HG03025 (cell line): Measurements from ENCODE around the gene LMX1B.

Source experiments
- ATAC-seq: cut with Tn5 transposase; IDR thresholded peaks from one replicate; pipeline ENCODE4 v1.9.1; 2021; ENCODE audit warnings: mild to moderate bottlenecking, moderate library complexity; ENCODE audit not compliant: unreplicated experiment, low FRiP score

The LMX1B gene

DNA sequence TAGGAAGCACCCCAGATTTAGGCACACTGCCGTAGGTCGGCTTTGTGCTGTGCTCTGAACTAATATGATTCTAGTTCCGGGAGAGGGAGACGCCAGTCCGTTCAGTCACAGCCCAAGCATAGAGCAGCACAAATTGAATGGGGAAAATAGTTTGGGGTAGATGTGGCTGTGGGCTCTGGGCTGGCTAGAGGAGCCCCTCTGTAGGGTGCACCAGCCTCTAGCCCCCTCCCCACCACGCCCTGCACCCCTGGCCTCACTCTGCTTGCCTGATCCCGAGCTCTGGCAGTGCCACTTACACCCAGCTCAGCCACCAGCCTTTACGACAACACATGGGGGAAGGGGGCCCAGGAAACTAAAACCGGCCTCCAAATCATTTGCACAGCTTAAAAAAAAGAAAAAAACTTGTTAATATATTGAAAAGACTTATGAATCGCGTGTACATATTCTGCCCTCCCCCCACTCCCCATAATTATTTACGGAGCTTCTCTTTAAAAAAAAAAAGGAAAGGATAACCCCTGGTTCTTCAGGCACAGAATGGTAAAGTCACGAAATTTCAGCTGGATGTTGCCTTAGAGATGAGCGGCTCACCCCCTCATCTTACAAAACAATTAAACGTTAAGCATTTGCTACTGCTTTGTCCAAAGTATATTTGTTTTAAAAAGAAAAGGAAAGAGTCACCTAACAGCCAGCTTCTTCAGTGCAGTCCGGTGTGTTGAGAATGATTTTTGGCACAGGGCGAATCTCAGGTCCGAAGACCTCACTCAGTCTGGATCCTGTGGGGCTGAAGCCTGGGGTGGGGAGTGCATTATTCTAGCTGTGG, 3.5 kb downstream of the LMX1B start:
- ATAC-seq = no peak

DNA sequence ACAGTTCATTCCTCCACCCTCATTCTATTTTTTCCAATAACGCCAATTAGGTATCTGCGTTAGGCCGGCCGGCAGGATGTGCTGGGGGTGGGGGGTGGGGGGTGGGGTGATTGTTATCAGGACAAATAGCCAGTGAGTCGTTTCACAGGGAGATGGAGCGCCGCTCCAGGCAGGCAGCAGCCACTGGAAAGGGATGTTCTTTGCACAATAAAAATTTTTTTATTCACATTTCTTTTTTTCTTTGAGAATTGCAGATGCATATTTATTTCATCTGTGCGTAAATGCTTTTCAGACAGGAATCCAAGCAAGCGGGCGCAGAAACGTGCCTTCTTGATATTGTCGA, 4.1 kb downstream of the LMX1B start:
- no peak for ATAC-seq

DNA sequence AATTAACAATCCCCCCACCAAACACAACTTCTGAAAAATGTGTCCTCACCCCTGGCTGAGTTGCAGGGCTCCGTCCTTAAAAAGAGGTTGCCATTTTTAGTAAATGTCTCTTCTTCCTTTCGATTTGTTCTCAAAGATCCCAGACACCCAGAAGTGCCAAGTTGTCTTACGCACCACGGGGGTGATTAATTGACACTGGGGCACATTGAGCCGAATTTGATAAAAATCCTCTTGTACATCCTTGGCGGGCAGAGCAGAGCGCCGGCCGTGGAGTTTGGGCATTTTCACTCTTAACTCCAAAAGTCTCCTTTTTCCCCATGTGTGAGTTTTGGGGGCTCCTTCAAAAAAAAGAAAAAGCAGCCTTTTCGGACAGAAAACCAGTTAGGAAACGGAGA, 4.5 kb downstream of the LMX1B start:
- ATAC-seq = no peak

DNA sequence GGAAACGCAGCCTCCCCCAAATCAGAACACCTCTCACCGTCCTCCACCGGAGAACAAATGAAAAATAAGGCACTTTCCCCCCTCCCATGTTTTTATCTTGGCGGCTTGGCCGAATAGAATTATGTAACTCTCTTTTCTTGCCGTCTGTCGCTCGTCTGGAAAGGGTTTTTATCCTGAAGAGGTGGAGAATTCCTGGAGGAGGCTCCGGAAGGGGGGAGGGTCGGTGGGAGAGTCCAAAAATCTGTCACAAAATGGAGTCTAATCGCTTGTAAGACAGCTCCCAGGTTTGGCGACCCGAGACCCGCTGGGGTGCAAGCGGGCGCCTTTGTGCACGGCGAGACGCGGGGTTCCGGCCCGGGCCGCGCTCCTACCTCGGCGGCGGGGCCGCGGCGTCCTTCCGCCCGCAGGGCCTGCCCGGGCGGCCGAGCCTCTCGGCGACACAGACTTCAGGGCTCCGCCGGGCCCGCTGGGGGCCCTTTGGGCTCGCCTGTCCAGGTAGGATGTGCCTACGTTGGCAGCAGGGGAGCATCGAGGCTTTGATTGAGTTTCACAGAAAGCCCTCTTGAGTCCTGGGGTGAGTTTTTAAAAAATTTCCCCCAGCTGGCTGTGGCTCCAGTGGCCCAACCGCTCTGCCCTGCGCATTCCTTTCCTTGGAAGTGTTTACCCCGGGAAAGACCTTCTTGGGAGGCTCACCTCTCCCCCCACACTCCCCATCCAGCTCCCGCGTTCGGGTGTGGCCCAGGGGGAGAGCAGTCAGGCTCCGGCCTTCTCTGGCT, 5.0 kb downstream of the LMX1B start:
- ATAC-seq = no peak

DNA sequence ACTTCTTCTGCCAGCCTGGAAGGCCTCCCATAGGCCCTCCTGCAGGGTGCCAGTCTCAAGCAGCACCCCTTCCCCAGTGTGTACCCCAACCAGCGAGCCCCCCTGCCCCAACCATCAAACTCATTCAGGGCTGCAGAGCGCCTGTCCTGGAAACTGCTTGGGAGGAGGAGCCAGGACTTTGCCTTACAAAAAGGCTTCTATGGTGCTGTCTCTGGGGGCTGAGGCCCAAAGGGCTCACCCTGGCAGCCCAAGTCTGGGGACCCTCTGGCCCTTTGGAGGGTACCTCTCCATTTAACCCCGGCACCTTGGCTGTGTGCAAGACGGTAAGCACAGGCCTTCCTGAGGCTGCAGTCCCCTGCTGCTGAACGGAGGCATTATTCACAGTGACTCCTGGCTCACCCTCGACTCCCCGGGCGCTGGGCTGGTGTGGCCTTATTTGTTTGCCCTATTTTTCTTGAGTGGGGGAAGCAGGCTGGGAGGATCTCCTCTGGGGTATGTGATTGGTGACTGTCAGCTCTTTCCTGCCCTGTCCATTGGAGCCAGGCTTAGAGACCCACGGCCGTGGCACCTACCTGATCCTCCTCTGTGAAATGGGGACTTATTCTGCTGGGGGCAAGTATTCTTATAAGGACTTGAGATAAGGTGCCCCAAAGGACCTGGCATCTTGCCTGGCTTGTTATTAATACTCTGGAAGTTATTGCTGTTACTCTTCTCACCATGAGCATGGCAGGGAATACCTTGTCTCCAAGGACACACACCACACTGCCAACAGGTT, 5.8 kb downstream of the LMX1B start:
- ATAC-seq = no peak

DNA sequence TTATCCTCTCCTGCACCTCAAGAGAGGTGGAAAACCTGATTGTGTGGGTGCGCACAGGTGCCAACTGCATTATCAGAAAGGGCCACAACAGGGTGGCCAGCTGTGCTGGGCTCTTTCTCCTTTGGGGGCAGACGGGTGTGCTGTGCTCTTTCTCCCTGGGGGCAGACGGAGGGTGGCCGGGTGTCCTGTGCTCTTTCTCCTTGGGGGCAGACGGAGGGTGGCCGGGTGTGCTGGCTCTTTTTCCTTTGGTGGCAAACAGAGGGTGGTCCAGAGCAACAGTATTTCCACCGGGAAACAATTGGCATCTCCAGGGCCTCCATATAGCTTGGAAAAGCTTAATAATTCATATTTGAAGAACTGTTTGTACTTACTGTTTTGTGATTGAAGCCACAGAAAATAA, 6.8 kb downstream of the LMX1B start:
- no peak for ATAC-seq

DNA sequence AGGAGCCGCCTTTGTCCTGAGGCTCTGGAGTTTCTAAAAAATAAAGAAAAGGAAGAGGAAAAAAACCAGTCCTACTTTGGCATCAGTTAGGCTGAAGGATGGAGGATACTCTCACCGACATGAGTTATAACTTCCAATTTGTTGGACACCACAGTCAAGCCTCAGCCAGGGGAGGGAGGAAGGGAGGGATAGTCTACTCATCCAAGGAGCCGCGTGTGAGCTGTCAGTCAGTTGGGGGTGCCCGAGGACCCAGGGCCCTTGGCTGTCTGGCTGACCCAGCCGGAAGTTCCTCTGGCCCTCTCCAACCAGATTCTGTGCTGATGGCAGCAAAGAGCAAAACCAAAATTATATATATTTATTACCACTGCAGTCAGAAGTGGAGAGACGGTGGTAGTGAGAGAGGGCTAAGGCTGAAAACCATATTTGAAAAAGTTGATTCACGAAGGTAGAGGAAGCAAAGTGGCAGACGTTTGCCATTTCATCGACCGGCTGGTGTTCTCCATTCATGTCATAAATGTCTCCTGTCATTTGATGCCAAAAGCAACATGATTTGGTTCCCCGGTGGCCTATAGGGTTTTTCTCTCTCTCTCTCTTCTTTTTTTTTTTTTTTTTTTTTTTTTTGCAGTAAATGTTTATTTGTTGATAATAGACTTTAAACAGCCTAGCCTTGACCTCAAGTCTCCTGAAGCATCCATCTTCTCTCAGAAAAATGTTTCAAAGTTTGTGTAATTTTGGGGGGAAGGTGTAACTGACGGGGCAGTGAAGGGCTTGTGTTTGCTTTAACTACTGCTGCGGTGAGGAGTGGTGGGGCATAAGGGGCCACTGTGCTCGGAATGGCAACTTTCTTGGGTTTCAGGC, 7.6 kb downstream of the LMX1B start:
- ATAC-seq = no peak

DNA sequence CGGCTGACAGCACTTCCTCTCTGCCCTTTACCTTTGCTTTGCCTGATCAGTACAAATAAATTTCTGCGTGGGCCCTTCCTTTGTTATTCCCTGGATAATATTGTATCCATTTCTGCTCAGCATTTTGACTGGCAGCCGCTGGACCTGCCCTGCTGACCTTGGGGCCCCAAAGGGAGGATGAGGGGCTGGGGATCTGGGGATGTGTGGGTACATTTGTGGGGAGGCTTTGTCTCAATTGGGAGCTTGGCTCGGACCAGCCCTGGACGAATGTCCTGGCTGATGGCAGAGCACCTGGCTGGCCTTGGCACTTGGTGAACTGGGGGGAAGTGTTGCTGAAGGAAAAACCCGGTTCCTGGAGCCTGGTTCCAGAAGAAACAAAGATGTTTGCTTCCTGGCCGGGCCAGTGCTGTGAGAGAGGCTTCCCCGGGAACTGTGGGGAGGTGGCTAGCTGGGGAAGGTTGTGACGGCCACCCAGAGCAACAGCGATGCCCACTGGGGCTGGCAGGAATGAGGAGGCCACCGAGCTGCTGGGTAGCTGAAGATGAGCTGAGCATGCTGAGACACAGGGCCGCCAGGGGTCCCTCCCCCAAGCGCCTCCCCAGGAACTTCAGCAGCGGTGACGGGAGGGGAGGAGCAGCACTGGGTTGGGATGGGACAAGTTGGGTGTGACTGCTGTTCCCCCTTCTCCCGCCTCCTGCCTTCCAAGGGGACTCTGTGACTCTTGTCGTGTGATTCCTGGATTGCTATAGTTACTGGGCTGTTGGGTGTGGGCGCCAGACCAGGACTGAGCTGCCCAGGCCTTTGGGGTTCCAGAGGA, 8.4 kb downstream of the LMX1B start:
- no peak for ATAC-seq

DNA sequence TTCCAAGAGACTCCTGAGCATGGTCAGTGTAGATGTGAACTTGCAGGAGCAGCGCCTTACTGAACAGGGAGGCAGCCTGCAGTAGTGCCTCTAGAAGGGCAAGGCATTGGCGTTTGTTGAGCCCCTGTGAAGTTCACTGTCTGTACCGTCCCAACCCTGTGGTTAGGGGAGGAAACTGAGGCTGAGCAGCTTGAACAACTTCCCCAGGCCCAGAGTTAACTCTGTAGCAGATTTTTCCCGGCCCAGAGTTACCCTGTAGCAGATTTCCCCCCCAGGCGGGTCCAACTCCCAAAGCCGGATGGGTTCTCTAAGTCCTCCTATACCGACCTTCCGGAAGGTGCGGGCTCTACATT, 9.6 kb downstream of the LMX1B start:
- no peak for ATAC-seq

DNA sequence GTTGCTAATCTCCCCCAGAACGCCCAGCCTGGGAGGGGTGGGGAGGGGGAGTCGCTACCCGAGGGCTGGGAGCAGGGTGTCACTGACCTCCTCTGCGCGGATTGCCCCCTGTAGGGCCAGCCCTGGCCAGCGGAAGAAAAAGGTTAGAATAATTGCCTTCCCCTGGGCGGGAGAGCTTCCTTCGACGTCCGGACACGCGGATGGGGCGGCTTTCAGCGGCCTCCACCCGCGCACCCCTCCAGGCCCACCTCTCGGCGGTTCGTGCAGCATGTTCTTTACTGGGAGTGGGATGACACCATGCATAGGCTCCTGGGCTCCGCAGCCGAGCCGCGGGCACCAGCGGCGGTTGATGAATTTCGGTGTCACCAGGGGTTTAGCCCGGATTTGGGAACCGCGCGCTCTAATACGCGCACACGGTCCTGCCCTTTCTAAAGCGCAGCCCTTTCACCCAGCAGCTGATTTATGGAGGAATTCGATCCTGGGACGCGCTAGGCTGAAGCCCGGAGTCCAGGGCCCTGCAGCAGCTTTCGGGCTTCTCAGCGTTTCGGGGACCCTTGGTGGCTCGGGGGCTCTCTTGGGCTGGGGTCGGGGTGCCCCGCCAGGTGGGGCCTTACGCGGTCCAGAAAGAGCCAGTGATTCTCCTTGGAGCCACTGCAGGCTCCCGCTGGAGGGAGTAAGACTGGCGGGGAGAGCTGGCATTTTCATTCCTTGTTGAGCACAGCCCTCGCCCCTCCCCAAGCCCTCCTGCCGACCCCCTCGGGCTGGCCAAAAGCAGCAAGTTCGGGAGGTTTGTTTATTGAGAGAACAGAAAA, 10.1 kb downstream of the LMX1B start:
- no peak for ATAC-seq

DNA sequence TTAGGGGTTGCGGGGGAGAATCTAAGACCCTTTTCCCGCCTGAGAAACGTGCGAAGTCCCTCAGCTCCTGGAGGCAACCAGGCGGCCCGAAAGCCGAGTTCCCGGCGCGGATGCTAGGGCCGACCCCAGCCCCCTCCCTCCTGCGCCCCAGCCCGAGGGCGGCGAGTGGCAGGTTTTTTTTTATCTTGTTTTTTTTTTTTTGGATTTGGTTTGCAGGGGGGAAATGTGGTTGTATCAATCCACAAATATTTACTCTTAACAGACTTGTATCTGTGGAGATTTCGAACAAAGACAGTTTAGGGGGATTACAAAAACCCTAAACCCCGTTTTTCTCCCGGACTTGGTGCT, 10.7 kb downstream of the LMX1B start:
- no peak for ATAC-seq

DNA sequence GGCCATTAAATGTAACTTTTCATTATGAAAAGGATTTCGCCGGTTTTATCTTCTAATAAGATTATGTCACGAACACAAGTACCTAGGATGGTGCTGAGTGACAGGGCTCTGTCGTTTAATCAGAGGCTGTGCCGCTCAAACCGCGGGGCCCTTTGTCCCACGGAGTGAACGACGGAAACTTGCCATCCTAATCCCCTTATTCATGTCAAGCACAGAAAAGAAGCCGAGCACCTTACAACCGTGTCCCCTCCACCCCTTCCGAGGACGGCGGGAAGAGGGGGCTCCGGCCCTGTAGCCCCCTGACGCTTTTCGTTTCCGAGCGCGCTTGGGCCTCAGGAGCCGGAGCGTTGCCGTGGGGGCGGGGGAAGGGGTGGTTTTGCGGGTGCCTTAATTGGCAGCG, 11.2 kb downstream of the LMX1B start:
- no peak for ATAC-seq

DNA sequence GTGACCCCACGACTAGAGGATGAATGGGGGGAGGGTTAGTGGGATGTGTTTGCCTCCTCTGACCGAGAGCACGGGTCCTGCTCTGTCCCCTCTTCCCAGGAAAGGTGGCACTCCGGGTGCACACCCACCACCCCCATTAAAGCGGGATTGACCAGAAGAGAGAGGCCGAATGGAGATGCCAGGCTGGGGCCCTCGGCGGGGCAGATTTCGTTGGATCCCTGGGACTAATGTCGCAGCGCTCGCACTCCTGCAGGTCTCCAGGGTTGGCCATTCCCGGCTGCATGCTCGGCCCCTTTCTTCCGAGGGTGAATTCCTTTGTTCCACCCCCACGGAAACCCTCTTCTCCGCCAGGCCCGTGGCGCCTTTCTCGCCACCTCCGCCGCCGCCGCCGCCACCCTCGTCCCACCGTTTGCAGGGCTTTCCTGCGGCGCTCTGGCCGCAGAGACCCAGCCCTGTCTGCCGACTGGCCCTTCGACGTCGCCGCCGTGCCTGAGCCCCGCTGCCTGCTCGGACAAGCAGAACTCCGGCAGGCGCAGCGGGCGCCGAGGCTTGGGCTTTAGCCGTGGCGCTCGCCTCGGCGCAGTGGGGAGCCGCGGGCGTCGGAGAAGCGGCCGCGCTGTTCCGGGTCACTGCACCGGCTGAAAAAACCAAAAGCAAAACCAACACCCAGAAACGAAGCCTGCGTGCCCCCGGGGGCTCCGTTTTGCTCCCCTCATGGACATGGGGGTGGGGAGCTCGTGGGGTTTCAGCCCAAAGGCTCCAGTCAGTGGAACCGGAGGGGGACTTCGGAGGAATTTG, 11.8 kb downstream of the LMX1B start:
- no peak for ATAC-seq

DNA sequence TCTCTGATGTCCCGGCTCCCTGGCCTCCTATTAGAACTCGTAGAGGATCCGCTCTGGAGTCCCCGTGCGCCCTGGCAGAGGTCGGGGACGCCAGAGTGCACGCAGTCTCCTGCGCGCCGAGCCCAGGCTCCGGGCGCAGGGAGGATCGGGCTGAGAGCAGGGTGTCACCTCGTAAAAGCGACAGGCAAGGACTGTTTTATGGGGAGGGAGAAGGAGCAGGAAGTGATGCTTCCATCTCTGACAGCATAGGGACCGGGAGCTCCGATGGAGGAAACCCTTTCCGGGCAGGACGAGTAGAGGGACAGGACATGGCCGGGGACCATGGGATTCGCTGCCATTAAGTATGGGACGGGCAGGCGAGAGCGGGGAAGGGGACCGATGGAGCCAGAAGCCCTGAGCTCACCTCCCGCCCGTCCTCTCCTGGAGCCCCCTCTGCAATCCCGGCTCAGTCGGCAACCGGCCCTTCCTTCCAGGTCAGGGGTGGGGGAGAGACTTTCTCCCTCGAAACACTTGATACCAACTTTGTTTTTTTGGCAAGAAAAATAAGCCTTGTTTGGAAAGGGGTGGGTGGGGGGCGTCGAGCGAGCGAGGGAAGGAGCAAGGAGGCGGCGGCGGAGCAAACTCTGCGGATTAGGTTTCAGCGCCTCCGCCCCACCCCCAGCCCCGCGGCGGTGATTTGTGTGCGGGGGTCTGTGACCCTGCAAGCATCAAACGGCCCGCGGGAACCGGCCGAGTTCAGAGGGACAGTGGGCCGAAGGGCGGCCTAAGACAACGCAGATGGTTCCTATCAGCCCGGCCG, 12.6 kb downstream of the LMX1B start:
- no peak for ATAC-seq

DNA sequence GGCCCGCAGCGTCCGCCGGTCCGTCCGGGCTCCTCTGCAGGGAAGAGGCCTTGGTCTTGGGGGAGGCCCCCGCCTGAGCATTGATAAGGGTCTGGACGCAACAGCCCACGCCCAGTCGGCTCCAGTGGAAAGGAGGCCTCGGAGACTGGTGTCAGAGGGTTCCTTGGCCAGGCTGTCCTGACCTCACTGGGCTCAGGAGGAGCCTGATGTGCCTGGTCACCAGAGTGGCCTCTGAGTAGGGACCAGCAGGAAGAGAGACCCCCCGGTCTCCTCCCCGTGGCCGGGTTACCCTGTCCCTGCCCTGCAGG, 13.2 kb downstream of the LMX1B start:
- no peak for ATAC-seq

DNA sequence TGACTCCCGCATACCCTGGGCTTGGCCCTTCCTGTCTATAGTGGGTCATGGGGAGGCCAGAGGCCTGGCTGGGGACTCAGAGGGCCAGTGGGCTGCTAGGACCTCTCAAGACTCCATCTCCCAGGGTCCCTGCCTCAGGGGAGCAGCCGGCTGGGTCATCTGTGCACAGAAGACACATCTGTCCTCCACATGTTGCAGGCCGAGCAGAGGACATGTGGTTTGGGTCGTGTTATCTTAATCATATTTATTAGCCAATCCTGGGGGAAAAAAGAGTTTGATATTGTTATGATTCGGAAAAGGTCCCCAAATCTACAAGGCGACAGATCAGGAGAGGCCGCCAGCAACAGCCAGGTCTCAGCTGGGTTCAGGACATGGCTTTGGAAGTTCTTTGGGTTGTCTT, 14.4 kb downstream of the LMX1B start:
- ATAC-seq = no peak

DNA sequence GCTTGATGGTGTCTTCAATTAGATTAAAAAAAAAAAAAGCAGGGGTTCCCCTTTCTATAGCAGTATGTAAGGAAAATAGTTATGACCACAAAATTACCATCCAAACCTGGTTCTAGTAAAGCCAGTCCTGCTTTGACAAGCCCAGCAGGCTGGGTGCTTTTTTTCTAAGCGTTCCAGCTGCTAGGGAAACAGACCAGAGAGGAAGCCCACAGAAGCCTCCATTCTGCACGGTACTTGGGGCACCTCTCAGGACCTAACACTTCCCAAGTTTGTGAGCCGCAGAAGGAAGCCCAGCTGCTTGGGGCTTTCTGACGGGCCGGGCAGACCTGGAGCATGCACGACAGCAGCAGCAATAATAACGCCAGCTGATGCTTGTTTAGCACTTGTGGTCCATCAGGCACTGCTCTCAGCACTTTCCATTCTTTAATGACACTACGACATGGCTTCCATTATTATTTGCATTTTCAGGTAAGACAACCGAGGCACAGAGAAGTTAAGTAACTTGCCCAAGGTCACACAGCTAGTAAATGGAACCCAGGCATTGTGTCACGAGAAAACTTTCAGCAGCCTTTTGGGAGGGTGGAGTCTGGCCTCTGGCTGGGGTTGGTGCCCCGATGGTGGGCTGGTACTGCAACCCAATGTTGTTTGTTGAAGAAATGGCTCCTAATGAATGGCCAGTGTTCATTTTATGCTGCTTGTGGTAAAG, 15.4 kb downstream of the LMX1B start:
- no peak for ATAC-seq
